ENCODE results near the gene EVA1A.
"Not testable (repeated sequence)": the region's sequence is repeated elsewhere in the genome, so short reads cannot be mapped to it uniquely, and the experiment has no call there.

EVA1A gene

DNA sequence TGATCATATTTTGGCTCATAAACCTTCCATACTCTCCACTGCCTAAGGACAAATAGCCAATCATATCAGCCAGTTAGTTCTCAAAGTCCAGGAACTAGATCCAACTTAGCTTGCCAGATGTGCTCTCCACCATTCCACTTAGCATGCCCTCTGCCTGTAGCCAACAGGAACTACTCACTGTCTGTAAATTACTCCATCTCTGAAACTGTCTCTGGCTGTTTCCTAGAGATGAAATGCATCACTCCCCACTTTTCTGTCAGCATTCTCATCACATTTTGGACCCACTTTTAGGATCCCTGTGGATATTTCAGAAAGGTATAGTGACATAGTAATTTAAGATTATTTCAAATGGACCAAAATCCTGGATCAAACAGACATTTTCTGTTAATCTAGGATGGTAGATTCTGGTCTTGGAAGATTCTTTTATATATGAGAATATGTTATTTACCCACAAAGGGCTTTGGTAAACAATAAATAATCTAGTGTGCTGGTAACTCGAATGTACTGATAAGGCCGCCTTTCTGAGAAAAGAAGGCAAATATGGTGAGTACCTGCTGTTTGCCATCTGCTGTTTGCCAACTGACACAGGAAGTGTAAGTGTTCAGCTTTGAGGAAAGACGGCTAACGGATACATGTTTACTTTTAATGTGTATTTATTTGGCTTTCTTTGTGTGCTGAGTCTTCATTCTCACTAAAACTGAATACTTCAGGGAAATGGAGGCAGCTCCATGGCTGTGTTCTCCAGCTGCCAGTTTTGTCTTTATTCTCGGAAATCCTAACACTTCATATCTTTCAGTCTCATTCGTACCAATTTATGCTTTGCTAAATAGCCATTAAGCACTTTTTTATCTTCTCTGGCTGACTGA is 79.5 kb downstream of the EVA1A start:
- no peak for DNase-seq

DNA sequence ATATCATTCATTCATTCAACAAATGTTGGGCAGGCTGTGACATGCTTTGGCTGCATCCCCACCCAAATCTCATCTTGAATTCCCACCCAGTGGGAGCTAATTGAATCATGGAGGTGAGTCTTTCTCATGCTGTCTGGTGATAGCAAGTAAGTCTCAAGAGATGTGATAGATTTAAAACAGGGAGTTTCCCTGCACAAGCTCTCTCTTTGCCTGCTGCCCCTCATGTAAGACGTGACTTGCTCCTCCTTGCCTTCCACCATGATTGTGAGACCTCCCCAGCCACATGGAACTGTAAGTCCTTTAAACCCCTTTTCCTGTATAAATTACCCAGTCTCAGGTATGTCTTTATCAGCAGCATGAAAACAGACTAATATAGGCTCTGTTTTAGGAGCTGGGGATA is 83.0 kb downstream of the EVA1A start:
- not testable (repeated sequence) for DNase-seq

DNA sequence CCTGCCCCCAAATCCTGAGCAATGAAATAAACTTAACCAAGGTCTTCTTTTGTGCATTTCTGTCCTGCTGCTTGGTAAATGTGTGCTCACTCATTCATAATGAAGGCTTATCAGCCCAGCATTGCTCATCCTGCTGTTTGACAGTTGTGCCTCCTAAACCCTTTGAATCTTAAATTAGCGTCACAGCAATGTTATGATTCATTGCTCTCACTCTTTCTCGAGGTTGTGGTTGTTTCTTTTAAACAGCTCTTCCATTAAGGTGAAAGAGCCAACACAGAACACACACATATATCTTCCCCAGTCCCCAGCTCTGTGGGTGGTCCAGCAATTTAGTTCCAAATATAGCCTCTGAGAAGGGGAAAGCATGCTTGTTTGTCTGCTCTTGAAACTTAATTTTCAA is 84.0 kb downstream of the EVA1A start:
- DNase-seq: no peak

DNA sequence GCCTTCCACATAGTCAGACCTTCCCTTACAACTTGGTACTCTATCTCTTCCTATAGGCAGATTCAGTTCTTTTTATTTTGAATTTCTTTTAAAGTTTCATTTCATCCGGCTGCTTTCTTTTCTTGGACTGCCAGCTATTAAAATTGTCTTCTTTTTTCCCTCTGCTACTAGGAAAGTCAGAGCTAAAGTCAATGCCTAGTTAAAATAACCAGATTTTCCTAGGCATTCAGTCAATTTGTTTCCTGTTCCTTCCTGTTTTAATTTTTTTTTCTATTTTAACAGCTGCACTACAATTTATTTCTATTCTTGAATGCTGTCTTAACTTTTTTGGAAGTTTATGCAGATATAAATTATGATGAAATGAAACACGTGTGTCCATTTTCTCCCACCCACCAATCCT is 84.8 kb downstream of the EVA1A start:
- no peak for DNase-seq

DNA sequence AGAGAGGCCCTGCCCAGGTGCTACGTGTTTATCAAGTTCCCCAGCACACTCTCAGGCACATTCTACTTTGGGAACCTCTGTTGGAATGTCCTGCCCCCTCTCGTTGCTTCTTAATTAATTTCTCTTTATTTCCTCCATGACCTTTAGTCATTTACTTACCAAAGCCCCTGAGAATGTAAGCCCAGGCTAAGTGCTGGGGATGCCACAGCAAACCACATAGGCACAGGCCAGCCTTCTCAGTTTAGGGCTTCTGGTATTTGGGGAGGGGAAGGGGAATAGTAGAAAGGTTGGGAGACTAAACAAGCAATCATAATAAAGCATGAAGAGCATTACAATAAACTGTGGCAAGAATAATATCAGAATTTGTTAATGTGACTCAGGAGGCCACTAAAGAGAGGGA is 85.7 kb downstream of the EVA1A start:
- no peak for DNase-seq

DNA sequence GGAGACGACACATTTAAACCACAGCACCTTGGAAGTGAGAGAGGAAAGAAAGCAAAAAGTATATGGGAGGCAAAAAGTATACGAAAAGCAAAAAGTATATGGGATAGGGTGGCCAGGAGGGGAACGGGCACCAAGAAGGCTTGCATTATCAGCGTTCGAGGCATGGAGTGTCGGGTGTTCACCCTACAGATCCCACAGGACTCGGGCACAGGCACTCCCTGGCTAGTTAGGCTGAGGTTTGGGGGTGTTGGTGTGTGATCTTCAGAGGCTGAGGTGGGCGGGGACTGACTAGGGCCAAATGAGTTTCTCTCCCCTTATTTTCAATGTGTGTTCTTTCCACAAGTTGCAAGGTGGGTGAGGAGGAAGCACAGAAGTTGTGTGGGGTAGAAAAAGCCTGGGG is 86.6 kb downstream of the EVA1A start:
- DNase-seq: no peak

DNA sequence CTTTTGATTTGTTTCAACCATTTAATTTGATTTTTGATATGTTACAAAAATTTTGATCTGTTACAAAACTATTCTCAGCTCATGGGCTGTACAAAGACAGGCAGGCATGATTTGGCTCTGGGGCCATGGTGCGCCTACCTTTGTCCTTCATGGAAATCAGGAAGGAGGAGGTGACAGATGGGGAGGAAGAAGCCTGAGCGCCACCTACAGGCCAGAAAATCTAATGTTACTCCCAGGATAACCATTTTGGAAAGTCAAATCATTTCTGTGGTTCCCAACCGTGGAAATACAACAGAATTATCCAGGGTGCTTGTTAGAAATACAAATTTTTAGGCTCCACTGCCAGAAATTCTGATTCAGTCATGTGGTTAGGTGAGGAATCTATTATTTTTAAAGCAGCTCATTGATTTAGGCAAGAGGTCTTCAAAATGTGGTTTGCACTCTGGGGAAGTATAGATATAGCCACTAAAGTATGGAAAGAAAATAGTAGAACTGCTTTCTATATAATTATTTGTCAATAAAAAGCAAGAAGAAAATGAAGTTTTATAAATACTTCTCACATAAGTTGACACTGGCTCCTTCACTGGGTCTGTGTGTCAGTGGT is 93.9 kb downstream of the EVA1A start:
- DNase-seq: no peak

DNA sequence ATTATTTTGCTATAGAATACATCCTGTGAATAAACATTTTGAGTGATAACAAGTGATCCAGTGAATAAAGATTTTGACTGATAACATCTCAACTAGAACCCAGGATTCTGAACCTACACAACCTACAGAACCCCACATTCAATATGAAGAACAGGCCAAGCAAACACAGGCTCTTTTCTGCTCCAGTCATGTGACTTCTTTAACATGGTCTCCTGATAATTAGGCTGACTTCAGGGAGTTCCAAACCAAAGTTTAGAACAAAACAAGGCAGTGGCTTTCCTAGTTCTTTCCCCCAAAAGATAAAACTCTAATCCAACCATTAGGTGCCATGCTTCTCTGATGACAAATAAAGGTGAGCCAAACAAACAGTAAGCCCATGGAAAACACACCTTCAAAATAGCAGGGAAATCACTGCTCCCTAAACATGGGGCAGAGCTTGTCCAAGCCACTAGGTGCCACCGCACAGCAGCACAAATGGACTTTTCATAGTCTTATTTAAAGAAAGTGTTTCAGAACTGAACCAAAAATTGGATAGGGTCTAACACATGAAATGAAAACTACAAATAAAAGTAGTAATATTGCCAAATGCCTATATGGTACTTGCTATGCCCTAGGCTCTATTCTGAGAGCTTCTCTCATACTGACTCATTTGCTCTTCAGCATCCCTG is 95.3 kb downstream of the EVA1A start:
- DNase-seq: no peak

GRCh38 chr2:75464348-75464946 is 96.3 kb downstream of the EVA1A start:
- DNase-seq: no peak

DNA sequence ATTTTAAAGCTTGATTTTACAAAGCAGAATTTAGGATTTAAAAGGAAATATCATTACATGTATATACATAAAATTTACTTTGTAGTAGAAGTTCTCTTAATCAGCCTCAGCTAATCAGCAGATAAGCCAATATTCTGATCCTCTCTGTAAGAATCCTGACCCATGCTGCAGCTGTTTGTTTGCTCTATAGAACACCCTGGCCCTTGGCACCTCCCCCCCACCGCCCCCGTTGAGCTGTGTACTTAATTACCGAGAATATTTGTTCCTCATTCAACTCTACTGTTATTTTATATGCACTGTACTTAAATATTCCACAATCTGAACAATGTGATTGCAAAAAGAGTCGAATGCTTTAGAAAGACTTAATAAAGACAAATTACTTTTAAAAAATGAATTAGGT is 98.0 kb downstream of the EVA1A start:
- no peak for DNase-seq

GRCh38 chr2:75462206-75462605 is 98.5 kb downstream of the EVA1A start:
- DNase-seq: no peak

GRCh38 chr2:75460630-75461029 is 100.1 kb downstream of the EVA1A start:
- no peak for DNase-seq

DNA sequence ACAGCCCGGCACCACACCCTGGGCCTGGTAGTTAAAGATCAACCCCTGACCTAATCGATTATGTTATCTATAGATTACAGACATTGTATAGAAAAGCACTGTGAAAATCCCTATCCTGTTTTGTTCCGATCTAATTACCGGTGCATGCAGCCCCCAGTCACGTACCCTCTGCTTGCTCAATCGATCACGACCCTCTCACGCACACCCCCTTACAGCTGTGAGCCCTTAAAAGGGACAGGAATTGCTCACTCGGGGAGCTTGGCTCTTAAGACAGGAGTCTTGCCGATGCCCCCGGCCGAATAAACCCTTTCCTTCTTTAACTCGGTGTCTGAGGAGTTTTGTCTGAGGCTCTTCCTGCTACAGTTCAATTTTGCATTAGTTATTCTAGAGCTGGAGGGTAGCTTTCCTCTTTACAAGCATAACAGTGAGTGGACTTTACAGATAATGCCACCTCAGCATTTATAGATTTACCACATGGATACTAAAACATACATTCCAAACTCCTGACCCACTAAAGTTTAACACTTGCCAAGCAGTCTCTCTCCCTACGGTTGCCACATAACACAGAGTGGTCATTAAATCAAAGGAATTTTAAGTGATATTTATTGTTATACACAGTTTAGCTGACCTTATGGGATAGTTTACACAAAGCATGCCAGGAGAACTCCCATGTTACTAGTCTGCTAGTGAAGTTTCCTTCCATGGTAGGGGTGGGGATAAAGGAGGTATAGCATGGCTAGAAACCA is 101.0 kb downstream of the EVA1A start:
- no peak for DNase-seq

- no peak for DNase-seq
These were observed 102.5 kb downstream of the EVA1A start for GRCh38 chr2:75458201-75458600.

DNA sequence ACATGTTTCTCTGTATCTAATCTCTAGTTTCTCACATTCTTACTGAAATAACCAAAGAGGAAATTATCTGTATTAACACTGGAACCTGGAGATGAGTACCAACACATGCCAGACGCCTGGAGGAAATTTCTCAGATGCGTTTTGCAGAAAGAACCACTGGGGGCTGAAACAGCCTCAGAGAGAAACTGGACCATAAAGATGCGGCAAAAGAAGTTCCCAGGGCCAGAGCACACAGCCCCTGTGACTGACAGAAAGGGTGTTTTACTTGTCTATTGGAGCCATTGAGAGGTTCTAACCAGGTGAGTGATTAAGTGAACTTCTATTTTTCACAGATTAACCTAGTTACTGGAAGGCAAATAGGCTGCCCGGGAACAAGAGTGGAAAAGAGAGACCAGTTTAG is 103.9 kb downstream of the EVA1A start:
- no peak for DNase-seq

GRCh38 chr2:75456111-75456510 is 104.6 kb downstream of the EVA1A start:
- no peak for DNase-seq

DNA sequence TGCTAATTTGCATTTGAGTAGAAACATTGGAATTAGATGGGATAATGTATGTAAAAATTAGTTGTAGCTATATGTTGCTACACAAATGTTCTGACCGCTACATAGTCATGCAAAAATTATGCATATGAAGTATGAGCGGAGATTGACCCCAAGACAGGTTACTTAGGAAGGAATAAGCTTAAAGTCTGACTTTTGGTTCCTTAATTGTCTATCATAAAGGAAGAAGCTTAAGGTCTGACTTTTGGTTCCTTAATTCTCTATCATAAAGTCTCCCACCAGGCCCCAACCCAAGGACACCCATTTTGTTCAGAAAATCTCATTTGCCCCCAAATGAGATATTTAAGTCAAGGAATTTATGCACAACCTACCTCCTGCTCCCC is 106.5 kb downstream of the EVA1A start:
- DNase-seq: no peak

- DNase-seq: no peak
These were observed 107.1 kb downstream of the EVA1A start for GRCh38 chr2:75453384-75454240.

- DNase-seq: no peak
These were observed 110.7 kb downstream of the EVA1A start for GRCh38 chr2:75450068-75450467.

GRCh38 chr2:75447176-75447575 is 113.6 kb downstream of the EVA1A start:
- DNase-seq: no peak

Data from NK-92 treated with Interleukin-12 subunit alpha and Interleukin-12 subunit beta, amount 100 ng/mL, for 24 hours (cell line).